ENCODE data around the gene UCK2. TPM values are rescaled to one million over a fixed set of nuclear protein-coding genes. Genes with fewer than 3 reads are reported as not detected.

Gene UCK2
- total RNA-seq, 1 donor from 2014 or later = 9.6 TPM

DNA sequence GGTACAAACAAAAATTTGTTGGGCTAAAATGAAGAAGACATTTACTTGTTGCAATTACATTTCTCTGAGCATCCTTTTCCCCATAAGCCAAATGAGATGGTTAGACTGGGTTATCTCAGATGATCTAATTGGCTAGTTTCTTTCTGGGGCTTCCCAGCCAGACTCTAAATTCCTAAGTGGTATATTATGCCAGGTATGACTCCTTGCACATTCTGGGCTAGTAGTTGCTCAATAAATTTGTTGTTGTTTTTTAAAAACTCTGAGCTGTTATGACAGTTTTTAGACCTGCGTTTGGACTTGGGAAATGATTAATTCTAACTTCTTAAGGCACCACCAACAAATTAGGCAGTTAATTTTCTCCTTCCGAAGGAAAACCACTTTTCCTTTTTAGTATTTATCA lies 66.1 kb downstream of the UCK2 start:
- intact Hi-C loops (cut with micrococcal nuclease) = no loop called here
- TF ChIP-seq CTCF (IDR thresholded peaks at IDR 0.05; ENCODE audit: borderline replicate concordance) = no peak
- Histone ChIP-seq H3K27me3 (ENCODE audit: low read depth) (no peaks in the 10 kb centered on the region), H3K27ac (replicated peaks) (no peak overlapping the region), H3K4me3 (no peak overlapping the region), H3K4me1 (peaks cover 59% of the 10 kb centered on the region), H3K9me3 (replicated peaks) (no peaks in the 10 kb centered on the region), H3K36me3 (peaks cover 5% of the 10 kb centered on the region)
- DNase-seq = no peak

DNA sequence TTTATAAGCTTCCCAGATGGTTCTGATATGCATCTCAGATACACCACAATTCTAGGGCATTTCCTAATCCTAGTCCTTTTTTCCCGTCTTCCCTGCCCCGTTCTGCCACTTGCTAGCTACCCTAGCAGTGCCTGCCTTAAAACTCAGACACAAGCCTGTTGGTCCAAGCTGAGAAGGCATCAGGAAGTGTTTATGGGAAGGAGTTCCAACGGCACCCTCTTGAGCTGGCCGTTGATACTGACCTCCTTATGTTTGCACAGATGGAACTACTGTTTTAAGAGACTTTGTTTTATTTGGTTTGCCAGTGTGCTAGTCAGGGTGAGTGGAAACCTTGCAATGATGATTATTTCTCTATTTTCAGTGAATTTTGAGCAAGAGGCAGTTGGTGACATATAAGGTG lies 67.2 kb downstream of the UCK2 start:
- H3K27ac ChIP-seq (replicated peaks) = no peak overlapping the region
- H3K27me3 ChIP-seq (ENCODE audit: low read depth) = no peaks in the 10 kb centered on the region
- peaks cover 5% of the 10 kb centered on the region for H3K36me3 ChIP-seq
- no peak for TF ChIP-seq CTCF (IDR thresholded peaks at IDR 0.05; ENCODE audit: borderline replicate concordance)
- intact Hi-C loops (cut with micrococcal nuclease) = no loop called here
- H3K4me3 ChIP-seq = no peak overlapping the region
- no peaks in the 10 kb centered on the region for H3K9me3 ChIP-seq (replicated peaks)
- DNase-seq = no peak
- H3K4me1 ChIP-seq = peaks cover 70% of the 10 kb centered on the region

GRCh38 chr1:165895451-165895871 lies 68.0 kb downstream of the UCK2 start:
- H3K27ac ChIP-seq (replicated peaks) = peak overlapping the region; percentile 31
- intact Hi-C loops (cut with micrococcal nuclease) = no loop called here
- peaks cover 71% of the 10 kb centered on the region for H3K4me1 ChIP-seq

GRCh38 chr1:165896277-165896676 lies 68.9 kb downstream of the UCK2 start:
- Histone ChIP-seq H3K4me1 (peaks cover 71% of the 10 kb centered on the region), H3K36me3 (peaks cover 5% of the 10 kb centered on the region), H3K27ac (replicated peaks) (peak overlapping the region; percentile 31)

More at GRCh38 chr1:165895451-165895871, 68.0 kb downstream of the UCK2 start:
- H3K36me3 ChIP-seq = peaks cover 5% of the 10 kb centered on the region
- no peak for DNase-seq
- H3K27me3 ChIP-seq (ENCODE audit: low read depth) = no peaks in the 10 kb centered on the region
- H3K4me3 ChIP-seq = no peak overlapping the region
- no peak for TF ChIP-seq CTCF (IDR thresholded peaks at IDR 0.05; ENCODE audit: borderline replicate concordance)
- no peaks in the 10 kb centered on the region for H3K9me3 ChIP-seq (replicated peaks)

DNA sequence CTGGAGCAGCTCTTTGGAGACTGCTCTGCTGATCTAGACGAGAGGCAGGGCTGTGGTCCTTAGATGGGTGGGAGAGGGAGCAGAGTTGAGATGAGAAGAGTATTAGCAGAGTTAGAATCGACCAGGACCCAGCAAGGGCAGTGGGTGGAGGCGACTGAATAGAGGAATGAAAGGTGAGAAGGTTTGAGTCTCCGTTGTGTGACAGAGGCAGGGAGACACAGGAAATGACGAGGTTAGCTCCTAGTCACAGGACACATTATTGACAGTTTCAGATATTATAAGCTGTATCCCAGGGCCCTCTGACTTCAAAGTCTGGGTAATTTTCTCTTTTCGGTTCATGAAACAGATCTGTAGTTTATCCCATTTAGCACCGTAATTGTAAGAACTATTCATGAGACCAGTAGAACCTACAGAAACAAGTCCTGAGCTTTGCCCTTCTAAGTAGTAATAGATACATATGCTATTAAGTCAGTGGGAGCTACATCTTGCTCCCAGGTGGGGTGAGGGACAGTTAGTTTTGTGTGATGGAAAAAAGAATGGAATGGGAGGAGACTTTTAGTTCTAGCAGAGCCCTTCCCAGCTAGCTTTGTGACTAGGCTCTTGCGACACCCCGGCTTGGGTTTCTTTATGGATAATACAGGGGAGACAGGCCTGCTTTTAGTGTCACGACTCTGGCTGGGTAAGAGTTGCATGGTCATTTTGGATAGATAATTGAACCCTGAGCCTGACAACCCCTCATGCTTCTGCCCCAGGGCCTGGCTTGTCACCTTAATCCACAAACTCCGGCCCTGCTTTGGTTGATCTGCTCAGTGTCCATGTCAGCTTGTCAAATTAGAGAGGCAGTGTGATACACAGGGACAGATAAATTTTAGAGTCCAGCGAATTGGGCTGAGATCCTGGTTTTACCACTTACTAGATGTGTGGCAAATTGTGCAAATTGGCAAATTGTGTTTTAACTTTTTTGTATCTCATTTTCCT lies 70.2 kb downstream of the UCK2 start:
- DNase-seq = no peak
- Histone ChIP-seq H3K4me1 (peaks cover 67% of the 10 kb centered on the region), H3K9me3 (replicated peaks) (no peaks in the 10 kb centered on the region), H3K27ac (replicated peaks) (no peak overlapping the region), H3K36me3 (no peaks in the 10 kb centered on the region), H3K27me3 (ENCODE audit: low read depth) (no peaks in the 10 kb centered on the region), H3K4me3 (no peak overlapping the region)
- intact Hi-C loops (cut with micrococcal nuclease) = no loop called here
- no peak for TF ChIP-seq CTCF (IDR thresholded peaks at IDR 0.05; ENCODE audit: borderline replicate concordance)

More at GRCh38 chr1:165896277-165896676, 68.9 kb downstream of the UCK2 start:
- intact Hi-C loops (cut with micrococcal nuclease) = no loop called here
- TF ChIP-seq CTCF (IDR thresholded peaks at IDR 0.05; ENCODE audit: borderline replicate concordance) = no peak
- no peak overlapping the region for H3K4me3 ChIP-seq
- H3K9me3 ChIP-seq (replicated peaks) = no peaks in the 10 kb centered on the region
- DNase-seq = no peak
- no peaks in the 10 kb centered on the region for H3K27me3 ChIP-seq (ENCODE audit: low read depth)
